Measurements from ENCODE around the gene LRIG1. TPM values are rescaled to one million over a fixed set of nuclear protein-coding genes. Genes with fewer than 3 reads are reported as not detected.

LRIG1 gene
- total and polyA plus RNA-seq, 2 of the 8 experiments (the other 6 are each of a cell fraction or from before 2014, with no cell fraction given): 78.1 to 88.7 TPM

DNA sequence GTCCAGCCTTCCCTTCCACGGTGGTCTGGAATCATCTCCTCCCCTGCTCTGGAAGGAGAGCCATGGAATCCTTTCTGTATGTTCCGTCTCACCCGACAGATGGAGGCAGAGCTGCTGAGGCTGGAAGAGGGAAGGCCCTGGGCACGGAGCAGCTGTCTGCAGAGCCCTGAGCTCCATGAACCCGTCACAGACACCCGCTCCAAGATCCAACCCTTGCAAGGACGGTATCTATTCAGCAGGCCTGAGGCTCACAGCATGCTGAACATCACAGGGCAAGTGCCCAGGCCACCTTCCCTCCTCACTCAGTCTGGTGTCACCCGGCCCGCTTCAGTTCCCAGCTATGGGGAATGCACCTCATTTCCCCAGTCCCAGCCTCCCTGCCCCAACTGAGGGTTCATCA lies 103.9 kb downstream of the LRIG1 start (continued):
- TF ChIP-seq CHD1 (IDR thresholded peaks at IDR 0.05; ENCODE audit: low read depth, low read length) (no peak), NANOG (IDR thresholded peaks at IDR 0.05; ENCODE audit: insufficient read depth, low read depth, low read length, poor library complexity, severe bottlenecking) (no peak), RNF2 (IDR thresholded peaks at IDR 0.05; ENCODE audit: borderline replicate concordance, low read depth, low read length, missing control alignments, poor library complexity, severe bottlenecking) (no peak), SUZ12 (IDR thresholded peaks at IDR 0.05; ENCODE audit: low read length) (no peak)
